ENCODE results near the gene UPK2.

UPK2 gene

GRCh38 chr11:118956094-118956846 lies at the start of gene UPK2:
UPK2 (plus strand) TSS chr11:118956298; CDS start chr11:118956351, 53 bp downstream.
- DNase-seq: peak; percentile 60

GRCh38 chr11:118907051-118908042 lies 48.8 kb upstream of the UPK2 start:
- peak; percentile 43 for DNase-seq

- DNase-seq: no peak
These were observed 47.8 kb upstream of the UPK2 start for GRCh38 chr11:118908264-118908663.

- peak; percentile 86 for DNase-seq
These were observed 47.0 kb upstream of the UPK2 start for GRCh38 chr11:118908901-118909618.

GRCh38 chr11:118909619-118910308 lies 46.3 kb upstream of the UPK2 start:
- no peak for DNase-seq

GRCh38 chr11:118910309-118911112 lies 45.6 kb upstream of the UPK2 start:
- peak; percentile 92 for DNase-seq

- peak; percentile 51 for DNase-seq
These were observed 44.8 kb upstream of the UPK2 start for GRCh38 chr11:118911113-118911879.

- peak; percentile 88 for DNase-seq
These were observed 44.0 kb upstream of the UPK2 start for GRCh38 chr11:118911880-118912741.

GRCh38 chr11:118912742-118913410 lies 43.2 kb upstream of the UPK2 start:
- DNase-seq: peak; percentile 52

GRCh38 chr11:118913411-118914125 lies 42.5 kb upstream of the UPK2 start:
- no peak for DNase-seq

- no peak for DNase-seq
These were observed 41.8 kb upstream of the UPK2 start for GRCh38 chr11:118914178-118914918.

GRCh38 chr11:118914987-118915386 lies 41.1 kb upstream of the UPK2 start:
- no peak for DNase-seq

- DNase-seq: no peak
These were observed 40.7 kb upstream of the UPK2 start for GRCh38 chr11:118915396-118915795.

- no peak for DNase-seq
These were observed 39.9 kb upstream of the UPK2 start for GRCh38 chr11:118915941-118916841.

GRCh38 chr11:118916842-118917388 lies 39.2 kb upstream of the UPK2 start:
- DNase-seq: peak; percentile 49

- peak; percentile 92 for DNase-seq
These were observed 38.5 kb upstream of the UPK2 start for GRCh38 chr11:118917481-118918127.

Data from HCEC 1CT (cell line).